HepG2 (cell line): ENCODE data around the gene MIA. TPM values are rescaled to one million over a fixed set of nuclear protein-coding genes. Genes with fewer than 3 reads are reported as not detected.

ENCODE experiments used
- CBFB ChIP-seq: sonication (generic); formaldehyde crosslinking; IDR thresholded peaks from 2 replicates; pipeline ENCODE4 v1.4.0; 2020; ENCODE audit warnings: missing genetic modification reagents
- FOXA1 ChIP-seq, 2 experiments: fragments of 450-650 bp in 1 of 2; sonication (generic) in 1 of 2; formaldehyde crosslinking in 1 of 2; IDR thresholded peaks; 2 replicates each; pipeline versions ENCODE4 v1.4.0 to v1.6.1; 2016 to 2020; ENCODE audit warnings: missing genetic modification reagents in 1 of 2
- MBD4 ChIP-seq: IDR thresholded peaks from 2 replicates; pipeline ENCODE4 v1.6.1; 2012; ENCODE audit warnings: low read length, inconsistent platforms, borderline replicate concordance
- MXI1 ChIP-seq: IDR thresholded peaks from 3 replicates; pipeline ENCODE4 v1.6.1; 2012; ENCODE audit warnings: low read depth, low read length, inconsistent platforms, borderline replicate concordance
- NCOA2 ChIP-seq: sonication (generic); formaldehyde crosslinking; IDR thresholded peaks from 2 replicates; pipeline ENCODE4 v1.8.0; 2022; ENCODE audit warnings: inconsistent platforms
- NCOR1 ChIP-seq: fragments of 200-600 bp; sonication (generic); IDR thresholded peaks from 2 replicates; pipeline ENCODE4 v1.7.0; 2017; ENCODE audit warnings: antibody characterized with exemption, low read length, borderline replicate concordance
- POLR2AphosphoS5 ChIP-seq: IDR thresholded peaks from 2 replicates; pipeline ENCODE4 v1.6.1; 2012; ENCODE audit warnings: low read depth, low read length
- RELA ChIP-seq: sonication (generic); formaldehyde crosslinking; IDR thresholded peaks from 2 replicates; pipeline ENCODE4 v1.4.0; 2020; ENCODE audit warnings: missing genetic modification reagents
- RXRA ChIP-seq: sonication (generic); formaldehyde crosslinking; IDR thresholded peaks from 2 replicates; pipeline ENCODE4 v1.5.1; 2020; ENCODE audit warnings: missing genetic modification reagents
- SATB2 ChIP-seq: sonication (generic); formaldehyde crosslinking; IDR thresholded peaks from 2 replicates; pipeline ENCODE4 v1.5.0; 2020; ENCODE audit warnings: missing genetic modification reagents
- SRSF4 ChIP-seq: fragments of 200-400 bp; formaldehyde crosslinking; IDR thresholded peaks from one replicate; pipeline ENCODE4 v1.6.1; 2018; ENCODE audit warnings: mild to moderate bottlenecking, low read depth, low read length, moderate library complexity; ENCODE audit not compliant: poor library complexity, severe bottlenecking
- TBL1XR1 ChIP-seq: fragments of 150-350 bp; IDR thresholded peaks from 2 replicates; pipeline ENCODE4 v1.6.1; 2014; ENCODE audit warnings: borderline replicate concordance, low read length; ENCODE audit not compliant: partially characterized antibody
- ZBTB1 ChIP-seq: sonication (generic); formaldehyde crosslinking; IDR thresholded peaks from 2 replicates; pipeline ENCODE4 v1.4.0; 2020; ENCODE audit warnings: missing genetic modification reagents, borderline replicate concordance
- ZNF333 ChIP-seq: sonication (generic); formaldehyde crosslinking; IDR thresholded peaks from 2 replicates; pipeline ENCODE4 v1.4.0; 2020; ENCODE audit warnings: mild to moderate bottlenecking, missing genetic modification reagents, borderline replicate concordance
- ZNF678 ChIP-seq: sonication (generic); formaldehyde crosslinking; IDR thresholded peaks from 2 replicates; pipeline ENCODE4 v1.4.0; 2020; ENCODE audit warnings: mild to moderate bottlenecking, missing genetic modification reagents
- polyA plus RNA-seq, 8 experiments: library from polyadenylated mRNA; depleted of rRNA in 3 of 8; stranded (reverse) in 7 of 8; unstranded in 1 of 8; fragments of >200 nt; fragmentation: Illumina TruSeq in 4 of 8; extraction: Trizol in 4 of 8; gene quantifications; 2 replicates each; pipeline versions ENCODE4 v1.2.1 to v1.2.3, GENCODE V29; 2011 to 2016; ENCODE audit warnings: low read depth in 4 of 8, missing spikeins in 1 of 8, mixed read lengths in 1 of 8; ENCODE audit not compliant: insufficient read depth in 1 of 8
- total RNA-seq, 5 experiments: library from RNA; depleted of rRNA; stranded (reverse); fragments of >200 nt; fragmentation: Illumina TruSeq; extraction: Trizol; gene quantifications; 2 replicates each; pipeline ENCODE4 v1.2.3, GENCODE V29; 2016; ENCODE audit warnings: low read depth in 1 of 5
- TF ChIP-seq, protein P1 (sequence below), 2 experiments: sonication (generic) in 1 of 2; formaldehyde crosslinking in 1 of 2; IDR thresholded peaks; 2 replicates each; pipeline versions ENCODE4 v1.5.1 to v1.6.1; 2011 to 2020; ENCODE audit warnings: borderline replicate concordance in 1 of 2, low read depth in 1 of 2, low read length in 1 of 2, mild to moderate bottlenecking in 1 of 2, missing genetic modification reagents in 1 of 2, moderate library complexity in 1 of 2
- TF ChIP-seq, protein P2 (sequence below): IDR thresholded peaks from 2 replicates; pipeline ENCODE4 v1.6.1; 2016; ENCODE audit warnings: low read depth
- TF ChIP-seq, protein P3 (sequence below): IDR thresholded peaks from 2 replicates; pipeline ENCODE4 v1.6.1; 2012; ENCODE audit warnings: low read depth, low read length, improper control_type of control experiment
- TF ChIP-seq, protein P4 (sequence below): sonication (generic); formaldehyde crosslinking; IDR thresholded peaks from 2 replicates; pipeline ENCODE4 v1.4.0; 2020; ENCODE audit warnings: low read depth, missing genetic modification reagents

The MIA gene
- total and polyA plus RNA-seq, 2 of the 13 experiments (the other 11 are each of a cell fraction or from before 2014, with no cell fraction given), result 0.61 TPM; not detected in 1

DNA sequence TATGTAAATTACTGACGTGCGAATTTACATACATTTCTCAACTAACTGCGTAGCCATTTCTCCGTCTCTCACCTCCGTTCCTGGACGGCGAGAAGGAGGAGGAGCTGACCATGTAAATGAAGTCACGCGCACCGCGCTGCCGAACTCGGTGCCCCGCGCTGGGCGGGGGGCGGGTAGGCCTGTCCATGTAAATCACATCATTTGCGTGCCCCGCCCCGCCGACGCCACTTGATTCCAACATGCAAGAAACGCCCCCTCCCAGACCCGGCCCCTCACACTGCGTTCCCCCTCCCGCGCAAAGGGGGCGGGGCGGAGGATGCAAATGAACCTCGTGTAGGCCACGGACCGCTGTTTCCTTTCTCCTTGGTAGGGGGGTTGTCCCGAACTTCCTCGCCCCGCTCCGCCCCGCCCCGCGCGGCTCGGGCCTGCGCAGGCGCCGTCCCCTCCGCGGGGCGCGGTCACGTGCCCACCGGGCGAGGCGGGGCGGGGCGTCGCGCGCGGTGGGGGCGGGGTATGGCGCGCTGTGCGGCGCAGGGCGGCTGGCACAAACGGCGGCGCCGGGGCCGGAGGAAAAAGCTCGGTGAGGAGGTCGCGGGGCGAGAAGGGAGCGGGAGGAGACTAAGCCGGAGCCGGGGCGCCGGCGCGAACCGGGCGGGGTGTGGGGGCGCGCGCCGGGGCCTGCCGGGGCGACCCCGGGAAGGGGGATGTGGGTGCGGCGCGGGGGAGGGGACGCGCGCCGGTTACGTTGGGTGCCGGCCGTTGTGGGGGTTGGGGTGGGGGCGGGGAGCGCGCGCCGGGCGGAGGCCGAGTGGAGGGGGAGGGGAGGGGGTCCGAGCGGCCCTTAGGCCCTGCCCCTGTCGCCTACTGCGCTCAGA is 23.6 kb downstream of the MIA start, which contains the start of gene EGLN2 (continued):
- TF ChIP-seq, protein P1, sequence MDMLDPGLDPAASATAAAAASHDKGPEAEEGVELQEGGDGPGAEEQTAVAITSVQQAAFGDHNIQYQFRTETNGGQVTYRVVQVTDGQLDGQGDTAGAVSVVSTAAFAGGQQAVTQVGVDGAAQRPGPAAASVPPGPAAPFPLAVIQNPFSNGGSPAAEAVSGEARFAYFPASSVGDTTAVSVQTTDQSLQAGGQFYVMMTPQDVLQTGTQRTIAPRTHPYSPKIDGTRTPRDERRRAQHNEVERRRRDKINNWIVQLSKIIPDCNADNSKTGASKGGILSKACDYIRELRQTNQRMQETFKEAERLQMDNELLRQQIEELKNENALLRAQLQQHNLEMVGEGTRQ (IDR thresholded peaks at IDR 0.05; ENCODE audit: low read depth, low read length), result 0 out of 2 replicates have a peak, but pooled peaks have one; percentile 46
- TF ChIP-seq, protein P1 (CRISPR knock-in tag; IDR thresholded peaks at IDR 0.05; ENCODE audit: borderline replicate concordance), result no peak; the same call in 1 of the 2 replicates
- TF ChIP-seq, protein P2, sequence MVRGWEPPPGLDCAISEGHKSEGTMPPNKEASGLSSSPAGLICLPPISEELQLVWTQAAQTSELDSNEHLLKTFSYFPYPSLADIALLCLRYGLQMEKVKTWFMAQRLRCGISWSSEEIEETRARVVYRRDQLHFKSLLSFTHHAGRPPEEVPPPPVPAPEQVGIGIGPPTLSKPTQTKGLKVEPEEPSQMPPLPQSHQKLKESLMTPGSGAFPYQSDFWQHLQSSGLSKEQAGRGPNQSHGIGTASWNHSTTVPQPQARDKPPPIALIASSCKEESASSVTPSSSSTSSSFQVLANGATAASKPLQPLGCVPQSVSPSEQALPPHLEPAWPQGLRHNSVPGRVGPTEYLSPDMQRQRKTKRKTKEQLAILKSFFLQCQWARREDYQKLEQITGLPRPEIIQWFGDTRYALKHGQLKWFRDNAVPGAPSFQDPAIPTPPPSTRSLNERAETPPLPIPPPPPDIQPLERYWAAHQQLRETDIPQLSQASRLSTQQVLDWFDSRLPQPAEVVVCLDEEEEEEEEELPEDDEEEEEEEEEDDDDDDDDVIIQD (CRISPR knock-in tag), result peak; percentile 29; the same call in 1 of the 2 replicates
- TF ChIP-seq, protein P3, sequence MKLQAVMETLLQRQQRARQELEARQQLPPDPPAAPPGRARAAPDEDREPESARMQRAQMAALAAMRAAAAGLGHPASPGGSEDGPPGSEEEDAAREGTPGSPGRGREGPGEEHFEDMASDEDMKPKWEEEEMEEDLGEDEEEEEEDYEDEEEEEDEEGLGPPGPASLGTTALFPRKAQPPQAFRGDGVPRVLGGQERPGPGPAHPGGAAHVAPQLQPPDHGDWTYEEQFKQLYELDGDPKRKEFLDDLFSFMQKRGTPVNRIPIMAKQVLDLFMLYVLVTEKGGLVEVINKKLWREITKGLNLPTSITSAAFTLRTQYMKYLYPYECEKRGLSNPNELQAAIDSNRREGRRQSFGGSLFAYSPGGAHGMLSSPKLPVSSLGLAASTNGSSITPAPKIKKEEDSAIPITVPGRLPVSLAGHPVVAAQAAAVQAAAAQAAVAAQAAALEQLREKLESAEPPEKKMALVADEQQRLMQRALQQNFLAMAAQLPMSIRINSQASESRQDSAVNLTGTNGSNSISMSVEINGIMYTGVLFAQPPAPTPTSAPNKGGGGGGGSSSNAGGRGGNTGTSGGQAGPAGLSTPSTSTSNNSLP, result 0 out of 2 replicates have a peak, but pooled peaks have one; percentile 20
- no peak for TF ChIP-seq RXRA
- no peak for TF ChIP-seq SATB2 (CRISPR knock-in tag)
- TF ChIP-seq POLR2AphosphoS5, result no peak; the same call in 1 of the 2 replicates
- no peak for TF ChIP-seq CBFB (CRISPR knock-in tag)
- TF ChIP-seq MXI1, result peak; percentile 75; the same call in 1 of the 3 replicates
- TF ChIP-seq ZNF678 (CRISPR knock-in tag), result no peak
- no peak for TF ChIP-seq MBD4
- TF ChIP-seq RELA (CRISPR knock-in tag), result no peak
- no peak for TF ChIP-seq TBL1XR1
- no peak for TF ChIP-seq NCOA2 (CRISPR knock-in tag)
- TF ChIP-seq, protein P4, sequence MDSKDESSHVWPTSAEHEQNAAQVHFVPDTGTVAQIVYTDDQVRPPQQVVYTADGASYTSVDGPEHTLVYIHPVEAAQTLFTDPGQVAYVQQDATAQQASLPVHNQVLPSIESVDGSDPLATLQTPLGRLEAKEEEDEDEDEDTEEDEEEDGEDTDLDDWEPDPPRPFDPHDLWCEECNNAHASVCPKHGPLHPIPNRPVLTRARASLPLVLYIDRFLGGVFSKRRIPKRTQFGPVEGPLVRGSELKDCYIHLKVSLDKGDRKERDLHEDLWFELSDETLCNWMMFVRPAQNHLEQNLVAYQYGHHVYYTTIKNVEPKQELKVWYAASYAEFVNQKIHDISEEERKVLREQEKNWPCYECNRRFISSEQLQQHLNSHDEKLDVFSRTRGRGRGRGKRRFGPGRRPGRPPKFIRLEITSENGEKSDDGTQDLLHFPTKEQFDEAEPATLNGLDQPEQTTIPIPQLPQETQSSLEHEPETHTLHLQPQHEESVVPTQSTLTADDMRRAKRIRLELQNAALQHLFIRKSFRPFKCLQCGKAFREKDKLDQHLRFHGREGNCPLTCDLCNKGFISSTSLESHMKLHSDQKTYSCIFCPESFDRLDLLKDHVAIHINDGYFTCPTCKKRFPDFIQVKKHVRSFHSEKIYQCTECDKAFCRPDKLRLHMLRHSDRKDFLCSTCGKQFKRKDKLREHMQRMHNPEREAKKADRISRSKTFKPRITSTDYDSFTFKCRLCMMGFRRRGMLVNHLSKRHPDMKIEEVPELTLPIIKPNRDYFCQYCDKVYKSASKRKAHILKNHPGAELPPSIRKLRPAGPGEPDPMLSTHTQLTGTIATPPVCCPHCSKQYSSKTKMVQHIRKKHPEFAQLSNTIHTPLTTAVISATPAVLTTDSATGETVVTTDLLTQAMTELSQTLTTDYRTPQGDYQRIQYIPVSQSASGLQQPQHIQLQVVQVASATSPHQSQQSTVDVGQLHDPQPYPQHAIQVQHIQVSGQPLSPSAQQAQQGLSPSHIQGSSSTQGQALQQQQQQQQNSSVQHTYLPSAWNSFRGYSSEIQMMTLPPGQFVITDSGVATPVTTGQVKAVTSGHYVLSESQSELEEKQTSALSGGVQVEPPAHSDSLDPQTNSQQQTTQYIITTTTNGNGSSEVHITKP (CRISPR knock-in tag), result 0 out of 2 replicates have a peak, but pooled peaks have one; percentile 36
- TF ChIP-seq ZNF333 (CRISPR knock-in tag), result no peak
- peak; percentile 37; the same call in 1 of the 2 replicates for TF ChIP-seq NCOR1
- no peak for TF ChIP-seq FOXA1 (IDR thresholded peaks at IDR 0.05)
- TF ChIP-seq FOXA1 (CRISPR knock-in tag; IDR thresholded peaks at IDR 0.05), result 0 out of 2 replicates have a peak, but pooled peaks have one; percentile 3
- peak; percentile 72 for TF ChIP-seq SRSF4
- TF ChIP-seq ZBTB1 (CRISPR knock-in tag), result no peak
